OCI-LY1 (cell line): ENCODE results near the gene FOXK2.

Experiments used
- H2AFZ ChIP-seq: fragments of 200-600 bp; sonication (generic), shearing (Covaris generic); 2 replicates; pipeline ENCODE4 v1.6.0; 2014; ENCODE audit warnings: antibody characterized with exemption, mild to moderate bottlenecking, low read length
- H3F3A ChIP-seq: fragments of 200-600 bp; sonication (generic), shearing (Covaris generic); 2 replicates; pipeline ENCODE4 v1.6.0; 2014; ENCODE audit warnings: mild to moderate bottlenecking, antibody characterized with exemption, low read length, moderate library complexity; ENCODE audit not compliant: insufficient read depth
- H3K27ac ChIP-seq: fragments of 200-600 bp; sonication (generic); 2 replicates; pipeline ENCODE4 v1.5.1; 2014; ENCODE audit warnings: low read length, mixed run types, mild to moderate bottlenecking, low read depth; ENCODE audit not compliant: poor library complexity, severe bottlenecking
- H3K27me3 ChIP-seq: fragments of 200-600 bp; sonication (generic); 2 replicates; pipeline ENCODE4 v1.6.0; 2014; ENCODE audit warnings: antibody characterized with exemption, mild to moderate bottlenecking, low read length, moderate library complexity; ENCODE audit not compliant: insufficient read depth
- H3K36me3 ChIP-seq: fragments of 200-600 bp; sonication (generic); 2 replicates; pipeline ENCODE4 v1.6.1; 2014; ENCODE audit warnings: mild to moderate bottlenecking, antibody characterized with exemption, low read length, moderate library complexity, mixed read lengths; ENCODE audit not compliant: insufficient read depth
- H3K4me1 ChIP-seq: fragments of 200-600 bp; sonication (generic); 2 replicates; pipeline ENCODE4 v1.5.1; 2014; ENCODE audit warnings: mild to moderate bottlenecking, low read length, moderate library complexity; ENCODE audit not compliant: insufficient read depth, severe bottlenecking
- H3K4me2 ChIP-seq: fragments of 200-600 bp; sonication (generic), shearing (Covaris generic); 2 replicates; pipeline ENCODE4 v1.6.1; 2014; ENCODE audit warnings: low read length
- H3K4me3 ChIP-seq: fragments of 200-600 bp; sonication (generic); 2 replicates; pipeline ENCODE4 v1.5.1; 2014; ENCODE audit warnings: low read length, low read depth, mild to moderate bottlenecking, mixed read lengths; ENCODE audit not compliant: poor library complexity, severe bottlenecking
- H3K79me2 ChIP-seq: fragments of 200-600 bp; shearing (Covaris generic); 2 replicates; pipeline ENCODE4 v1.6.1; 2016; ENCODE audit warnings: mixed run types, low read length, mixed read lengths; ENCODE audit not compliant: insufficient read depth
- H3K9ac ChIP-seq: fragments of 200-600 bp; sonication (generic), shearing (Covaris generic); 2 replicates; pipeline ENCODE4 v1.6.1; 2014; ENCODE audit warnings: mild to moderate bottlenecking, low read length, mixed read lengths
- H3K9me2 ChIP-seq: fragments of 200-600 bp; sonication (generic), shearing (Covaris generic); 2 replicates; pipeline ENCODE4 v1.6.1; 2014; ENCODE audit warnings: low read depth, mild to moderate bottlenecking, low read length, mixed read lengths
- H3K9me3 ChIP-seq: fragments of 200-600 bp; shearing (Covaris generic); 2 replicates; pipeline ENCODE4 v1.6.1; 2014; ENCODE audit warnings: low read length, mixed read lengths
- H4K20me1 ChIP-seq: fragments of 200-600 bp; sonication (generic), shearing (Covaris generic); 2 replicates; pipeline ENCODE4 v1.6.0; 2016; ENCODE audit warnings: mild to moderate bottlenecking, low read length; ENCODE audit not compliant: insufficient read depth
- EZH2 ChIP-seq: fragments of 200-600 bp; sonication (generic), shearing (Covaris generic); IDR thresholded peaks from 2 replicates; pipeline ENCODE4 v1.8.0; 2017; ENCODE audit warnings: borderline replicate concordance, mixed run types, mild to moderate bottlenecking, antibody characterized with exemption, low read length, moderate library complexity, mixed read lengths
- TF ChIP-seq, protein P1 (sequence below): fragments of 200-600 bp; sonication (generic), shearing (Covaris generic); IDR thresholded peaks from 2 replicates; pipeline ENCODE4 v1.5.1; 2017; ENCODE audit warnings: mild to moderate bottlenecking, antibody characterized with exemption, low read length, moderate library complexity, mixed read lengths

The FOXK2 gene

DNA sequence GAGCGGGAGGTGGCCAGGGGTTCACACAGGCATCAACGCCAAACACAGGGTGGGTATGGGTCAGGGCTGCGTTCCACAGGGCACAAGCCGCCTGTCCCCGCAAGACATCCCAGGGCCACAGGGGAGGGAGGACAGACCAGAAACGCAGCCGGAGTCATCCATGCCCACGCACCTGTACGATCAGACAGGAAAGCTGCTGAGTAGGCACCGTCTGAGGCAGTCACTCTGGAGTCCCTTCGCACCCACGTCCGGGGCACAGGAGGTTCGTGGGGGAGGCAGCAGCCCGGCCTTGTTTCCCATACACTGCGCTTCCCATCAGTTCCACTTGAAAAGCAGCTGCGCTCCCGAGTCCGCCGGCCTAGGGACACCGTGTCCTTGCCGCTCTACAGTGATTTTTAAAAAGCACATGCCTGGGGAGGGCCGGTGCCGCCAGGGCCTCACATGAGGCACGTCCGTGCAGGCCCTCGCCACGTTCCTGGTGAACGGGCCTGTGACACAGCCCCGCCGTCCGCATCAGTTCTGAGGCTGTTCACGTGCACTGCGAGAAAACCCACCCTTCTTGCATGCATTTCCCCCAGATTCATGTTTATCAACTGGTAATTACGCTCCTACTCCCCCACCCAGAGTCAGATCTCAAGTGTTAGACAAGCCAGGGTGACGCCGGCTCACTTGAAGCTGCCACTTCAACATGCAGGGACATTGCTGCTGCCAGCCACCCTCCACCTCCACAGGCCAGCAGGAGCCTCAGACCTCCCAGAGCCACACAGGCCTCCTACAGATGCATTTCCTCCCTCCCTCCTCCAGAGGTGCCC, 94.0 kb downstream of the FOXK2 start:
- Histone ChIP-seq H3K4me1 (peaks cover 12% of the 10 kb centered on the region), H3F3A (no peaks in the 10 kb centered on the region), H4K20me1 (no peaks in the 10 kb centered on the region), H3K4me3 (no peak overlapping the region), H3K79me2 (no peaks in the 10 kb centered on the region), H3K9ac (no peak overlapping the region), H3K36me3 (peaks cover 70% of the 10 kb centered on the region), H2AFZ (no peak overlapping the region), H3K9me3 (no peaks in the 10 kb centered on the region), H3K4me2 (no peak overlapping the region), H3K27ac (no peak overlapping the region), H3K27me3 (no peaks in the 10 kb centered on the region), H3K9me2 (no peaks in the 10 kb centered on the region)
- TF ChIP-seq EZH2: no peak
- TF ChIP-seq, protein P1, sequence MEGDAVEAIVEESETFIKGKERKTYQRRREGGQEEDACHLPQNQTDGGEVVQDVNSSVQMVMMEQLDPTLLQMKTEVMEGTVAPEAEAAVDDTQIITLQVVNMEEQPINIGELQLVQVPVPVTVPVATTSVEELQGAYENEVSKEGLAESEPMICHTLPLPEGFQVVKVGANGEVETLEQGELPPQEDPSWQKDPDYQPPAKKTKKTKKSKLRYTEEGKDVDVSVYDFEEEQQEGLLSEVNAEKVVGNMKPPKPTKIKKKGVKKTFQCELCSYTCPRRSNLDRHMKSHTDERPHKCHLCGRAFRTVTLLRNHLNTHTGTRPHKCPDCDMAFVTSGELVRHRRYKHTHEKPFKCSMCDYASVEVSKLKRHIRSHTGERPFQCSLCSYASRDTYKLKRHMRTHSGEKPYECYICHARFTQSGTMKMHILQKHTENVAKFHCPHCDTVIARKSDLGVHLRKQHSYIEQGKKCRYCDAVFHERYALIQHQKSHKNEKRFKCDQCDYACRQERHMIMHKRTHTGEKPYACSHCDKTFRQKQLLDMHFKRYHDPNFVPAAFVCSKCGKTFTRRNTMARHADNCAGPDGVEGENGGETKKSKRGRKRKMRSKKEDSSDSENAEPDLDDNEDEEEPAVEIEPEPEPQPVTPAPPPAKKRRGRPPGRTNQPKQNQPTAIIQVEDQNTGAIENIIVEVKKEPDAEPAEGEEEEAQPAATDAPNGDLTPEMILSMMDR: no peak

DNA sequence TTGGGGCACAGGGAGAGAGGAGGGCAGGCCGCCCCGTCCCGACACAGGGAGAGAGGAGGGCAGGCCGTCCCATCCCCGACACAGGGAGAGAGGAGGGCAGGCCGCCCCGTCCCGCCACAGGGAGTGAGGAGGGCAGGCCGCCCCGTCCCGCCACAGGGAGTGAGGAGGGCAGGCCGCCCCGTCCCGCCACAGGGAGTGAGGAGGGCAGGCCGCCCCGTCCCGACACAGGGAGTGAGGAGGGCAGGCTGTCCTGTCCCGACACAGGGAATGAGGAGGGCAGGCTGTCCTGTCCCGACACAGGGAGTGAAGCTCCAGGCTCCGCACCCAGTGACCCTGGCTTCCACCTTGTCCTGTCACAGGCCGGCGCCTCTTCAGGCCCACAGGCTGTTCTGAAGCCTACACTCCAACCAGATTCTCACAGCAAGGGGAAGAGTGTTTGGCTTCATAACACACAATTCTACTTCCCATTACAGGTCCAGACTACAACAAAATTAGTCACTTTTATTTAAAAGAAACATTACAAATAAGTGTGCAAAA, 94.6 kb downstream of the FOXK2 start:
- Histone ChIP-seq H3K9me2 (no peaks in the 10 kb centered on the region), H3F3A (no peaks in the 10 kb centered on the region), H4K20me1 (no peaks in the 10 kb centered on the region), H3K4me1 (peaks cover 12% of the 10 kb centered on the region), H3K9ac (no peak overlapping the region), H3K36me3 (peaks cover 76% of the 10 kb centered on the region), H3K79me2 (no peaks in the 10 kb centered on the region), H3K4me2 (no peak overlapping the region), H3K27me3 (no peaks in the 10 kb centered on the region), H3K4me3 (no peak overlapping the region), H3K27ac (no peak overlapping the region), H3K9me3 (no peaks in the 10 kb centered on the region), H2AFZ (no peak overlapping the region)
- TF ChIP-seq, protein P1: no peak
- TF ChIP-seq EZH2: no peak

DNA sequence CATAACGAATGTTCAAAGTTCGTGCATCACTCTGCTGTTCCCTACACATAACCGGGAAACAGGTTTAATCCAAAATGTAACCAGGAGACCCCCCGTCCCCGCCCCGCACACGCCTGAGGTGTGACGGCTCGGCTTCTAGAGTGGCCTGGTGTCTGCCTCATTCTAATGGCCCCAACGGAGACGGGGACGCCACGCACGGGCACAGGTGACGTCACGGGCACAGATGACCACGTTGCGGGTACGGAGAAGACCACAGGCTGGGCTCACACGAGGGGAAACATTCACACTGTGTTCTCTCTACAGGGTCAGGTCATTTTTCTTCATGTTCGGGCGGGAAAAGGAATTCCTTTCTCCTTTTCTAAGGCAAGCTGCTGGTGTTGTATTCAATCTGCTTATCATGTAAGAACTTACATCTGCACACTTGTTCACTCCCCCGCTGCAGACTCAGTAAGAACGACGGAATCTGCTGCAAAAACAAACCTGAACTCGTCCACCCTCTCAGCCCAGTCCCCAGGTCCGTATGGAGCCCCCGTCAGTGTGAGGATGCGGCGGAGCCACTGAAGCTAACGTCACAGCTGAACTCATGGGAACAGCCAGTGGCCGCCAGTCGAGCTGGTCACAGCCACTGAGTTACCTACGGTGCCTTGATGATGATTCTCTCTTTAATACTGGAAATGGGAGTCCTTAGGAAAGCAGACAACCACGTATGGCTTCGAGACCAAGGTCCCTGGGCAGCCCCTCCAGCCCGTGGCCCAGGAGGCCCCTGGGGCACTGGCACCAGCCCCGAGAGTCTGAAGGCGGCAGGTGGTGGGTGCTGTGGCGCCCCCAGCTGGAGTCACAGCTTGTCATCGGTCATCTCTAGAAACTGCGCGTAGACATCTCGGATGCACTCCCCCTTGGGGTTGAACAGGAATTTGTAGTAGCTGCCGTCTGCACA, 95.8 kb downstream of the FOXK2 start:
- no peaks in the 10 kb centered on the region for H4K20me1 ChIP-seq
- H2AFZ ChIP-seq: no peak overlapping the region
- peaks cover 78% of the 10 kb centered on the region for H3K36me3 ChIP-seq
- no peaks in the 10 kb centered on the region for H3F3A ChIP-seq
- no peak overlapping the region for H3K27ac ChIP-seq
- H3K9ac ChIP-seq: no peak overlapping the region
- no peak overlapping the region for H3K4me2 ChIP-seq
- no peaks in the 10 kb centered on the region for H3K27me3 ChIP-seq
- no peaks in the 10 kb centered on the region for H3K9me2 ChIP-seq
- H3K4me1 ChIP-seq: peaks cover 12% of the 10 kb centered on the region
- no peak overlapping the region for H3K4me3 ChIP-seq
- no peak for TF ChIP-seq EZH2
- TF ChIP-seq, protein P1: peak; percentile 15; the same call in 1 of the 2 replicates
- H3K9me3 ChIP-seq: no peaks in the 10 kb centered on the region
- no peaks in the 10 kb centered on the region for H3K79me2 ChIP-seq
